HG02973 (cell line): ENCODE data around the gene TCEA3.

Experiments
- ATAC-seq: cut with Tn5 transposase; IDR thresholded peaks from one replicate; pipeline ENCODE4 v1.9.1; 2021; ENCODE audit warnings: moderate library complexity; ENCODE audit not compliant: unreplicated experiment

Gene TCEA3

DNA sequence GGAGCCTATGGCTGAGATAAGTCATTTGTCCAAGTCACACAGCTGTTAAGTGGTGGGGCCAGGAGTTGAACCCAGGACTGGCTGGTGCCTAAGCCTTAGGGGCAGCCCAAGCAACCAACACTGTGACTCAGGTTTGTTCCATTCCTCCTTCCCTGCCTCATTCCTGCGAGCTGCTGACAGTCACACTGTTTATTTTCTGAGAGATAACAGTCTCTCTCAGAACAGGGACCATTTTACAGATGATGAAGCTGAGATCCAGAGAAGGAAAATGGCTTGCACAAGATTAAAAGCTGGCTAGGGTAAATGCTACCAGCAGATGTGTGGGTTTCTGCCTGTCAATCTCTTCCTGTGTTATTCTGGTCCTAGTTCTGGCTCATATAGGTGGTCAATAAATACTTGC lies 24.3 kb upstream of the TCEA3 start:
- no peak for ATAC-seq

DNA sequence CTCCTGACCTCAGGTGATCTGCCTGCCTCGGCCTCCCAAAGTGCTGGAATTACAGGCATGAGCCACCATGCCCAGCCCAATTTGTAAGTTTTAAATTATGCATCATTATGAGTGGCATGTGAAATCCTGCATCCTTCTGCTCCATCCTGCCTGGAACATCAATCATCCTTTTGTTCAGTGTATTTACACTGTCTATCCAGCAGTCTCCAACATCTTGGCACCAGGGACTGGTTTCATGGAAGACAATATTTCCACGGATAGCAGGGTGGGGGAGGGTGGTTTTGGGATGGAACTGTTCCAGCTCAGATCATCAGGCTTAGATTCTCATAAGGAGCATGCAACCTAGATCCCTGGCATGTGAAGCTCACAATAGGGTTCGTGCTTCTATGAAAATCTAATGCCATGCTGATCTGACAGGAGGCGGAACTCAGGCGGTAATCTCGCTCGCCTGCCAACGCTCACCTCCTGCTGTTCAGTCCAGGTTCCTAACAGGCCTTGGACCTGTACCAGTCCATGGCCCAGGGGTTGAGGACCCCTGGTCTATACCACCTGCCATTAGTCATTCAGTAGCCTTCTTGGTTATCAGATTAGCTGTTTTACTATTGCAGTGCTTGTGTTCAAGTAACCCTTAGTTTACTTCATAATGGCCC lies 22.2 kb upstream of the TCEA3 start:
- no peak for ATAC-seq

DNA sequence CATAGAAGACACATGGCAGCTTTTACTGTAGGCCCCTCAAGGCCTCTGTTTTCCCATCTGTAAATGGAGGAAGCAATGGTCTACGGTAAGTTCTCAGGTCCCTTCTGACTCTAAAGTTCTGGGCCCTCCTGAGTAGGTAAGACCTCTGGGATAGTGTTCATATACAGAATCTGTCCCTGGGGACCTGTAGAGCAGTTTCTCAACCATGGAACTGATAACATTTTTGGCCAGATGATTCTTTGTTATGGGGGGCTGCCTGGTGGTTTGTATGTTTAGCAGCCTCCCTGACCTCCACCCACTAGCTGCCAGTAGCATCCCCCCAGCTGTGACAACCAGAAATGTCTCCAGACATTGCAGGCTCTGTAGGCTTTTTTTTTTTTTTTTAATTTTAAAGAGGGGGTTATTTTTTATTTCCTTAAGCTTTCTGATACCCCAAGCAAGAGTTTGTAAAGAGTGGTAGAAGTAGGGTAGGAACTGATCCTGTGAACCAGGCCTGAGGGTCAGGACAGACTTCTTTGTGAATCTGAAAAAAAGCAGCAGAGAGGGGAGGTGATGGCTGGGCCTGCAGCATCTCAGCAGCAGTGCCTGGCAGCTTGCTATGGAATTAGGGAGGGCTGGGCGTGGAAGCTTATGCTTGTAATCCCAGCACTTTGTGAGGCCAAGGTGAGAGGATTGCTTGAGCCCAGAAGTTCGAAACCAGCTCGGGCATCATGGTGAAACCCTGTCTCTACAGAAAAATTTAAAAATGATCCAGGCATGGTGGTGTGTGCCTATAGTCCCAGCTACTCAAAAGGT lies 20.2 kb upstream of the TCEA3 start:
- no peak for ATAC-seq

DNA sequence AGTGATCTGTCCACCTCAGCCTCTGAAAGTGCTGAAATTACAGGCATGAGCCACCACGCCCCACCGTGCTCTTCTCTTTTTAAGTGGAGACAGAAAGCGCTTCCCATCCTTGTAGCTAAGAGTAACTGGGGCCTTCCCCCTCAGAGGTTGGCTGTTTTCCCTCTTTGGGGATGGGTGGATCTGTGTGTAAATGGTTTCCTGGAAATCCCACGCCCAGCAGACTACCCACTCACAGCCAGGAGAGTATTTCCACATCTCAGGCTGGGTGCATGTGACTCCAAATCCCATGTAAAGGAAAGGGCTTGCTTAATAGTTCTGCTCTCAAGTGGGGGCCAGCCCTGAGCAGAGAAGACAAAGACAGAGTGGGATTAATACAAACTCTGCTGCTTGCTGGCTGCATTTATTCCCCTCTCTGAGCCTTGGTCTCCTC lies 19.6 kb upstream of the TCEA3 start:
- no peak for ATAC-seq

DNA sequence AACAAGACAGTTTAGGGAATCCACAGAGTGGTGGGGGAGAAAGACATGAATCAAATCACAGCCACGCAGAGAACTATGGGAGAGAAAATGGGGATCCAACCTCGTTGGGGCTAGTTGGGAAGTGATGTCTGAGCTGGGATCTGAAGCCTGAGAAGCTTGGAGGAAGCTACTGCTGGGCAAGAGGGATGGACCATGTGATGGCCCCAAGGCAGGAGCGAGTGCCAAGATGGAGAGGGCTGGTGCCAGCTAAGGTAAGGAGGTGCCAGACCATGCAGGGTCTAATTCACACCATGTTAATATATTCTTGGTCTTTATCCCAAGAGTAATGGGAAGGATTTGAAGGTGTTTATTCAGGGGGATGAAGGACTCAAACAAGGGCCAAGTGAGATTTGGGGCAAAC lies 18.2 kb upstream of the TCEA3 start:
- no peak for ATAC-seq

DNA sequence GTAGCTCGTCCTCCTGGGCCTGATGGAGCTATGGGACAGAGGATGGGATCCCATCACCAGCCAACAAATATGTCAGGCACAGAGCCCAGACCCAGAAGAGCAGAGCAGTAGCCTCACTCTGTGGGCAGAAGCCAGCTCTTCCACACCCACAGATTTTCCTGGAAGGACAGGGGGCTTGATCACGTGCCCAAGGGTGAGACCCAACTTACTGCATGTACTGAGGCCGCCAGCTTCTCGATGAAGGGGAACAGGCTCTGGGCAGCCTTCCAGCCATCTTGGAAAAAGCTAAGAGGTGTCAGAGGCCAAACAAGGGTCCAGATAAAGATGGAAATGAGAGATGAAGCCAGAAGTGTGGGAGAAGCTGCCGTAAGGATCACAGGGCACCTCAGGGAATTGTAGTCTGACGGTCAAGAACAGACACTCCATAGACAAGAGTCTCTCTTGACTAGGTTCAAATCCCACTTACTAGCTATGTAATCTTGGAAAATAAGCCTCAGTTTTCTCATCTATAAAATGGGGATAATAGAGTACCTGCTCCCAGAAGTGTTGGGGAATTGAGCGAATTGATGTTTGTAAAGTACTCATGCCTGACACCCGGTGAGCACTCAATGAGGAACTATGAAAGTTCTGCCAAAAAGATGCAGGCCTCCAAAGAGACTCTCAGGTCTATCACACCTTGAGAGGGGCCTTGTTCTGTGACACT lies 17.0 kb upstream of the TCEA3 start:
- ATAC-seq, result no peak

DNA sequence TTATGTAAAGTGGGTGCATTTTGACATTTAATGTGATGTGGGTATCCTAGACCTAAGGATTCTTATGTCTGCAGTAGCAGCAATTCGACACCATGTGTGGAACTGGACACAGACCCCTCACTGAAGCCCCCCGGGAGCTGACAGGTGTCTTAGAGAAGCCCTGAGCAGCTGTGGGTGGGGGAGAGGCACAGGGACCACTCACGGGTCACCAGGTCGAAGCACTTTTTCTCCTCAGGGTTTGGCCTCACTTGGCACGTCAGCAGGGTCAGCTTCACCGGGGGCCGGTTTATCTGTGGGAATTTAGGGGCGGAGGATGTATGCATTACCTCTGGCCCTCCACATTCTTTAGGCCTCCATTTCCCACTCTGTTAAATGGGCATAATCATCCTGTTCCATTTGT lies 14.0 kb upstream of the TCEA3 start:
- ATAC-seq, result no peak

DNA sequence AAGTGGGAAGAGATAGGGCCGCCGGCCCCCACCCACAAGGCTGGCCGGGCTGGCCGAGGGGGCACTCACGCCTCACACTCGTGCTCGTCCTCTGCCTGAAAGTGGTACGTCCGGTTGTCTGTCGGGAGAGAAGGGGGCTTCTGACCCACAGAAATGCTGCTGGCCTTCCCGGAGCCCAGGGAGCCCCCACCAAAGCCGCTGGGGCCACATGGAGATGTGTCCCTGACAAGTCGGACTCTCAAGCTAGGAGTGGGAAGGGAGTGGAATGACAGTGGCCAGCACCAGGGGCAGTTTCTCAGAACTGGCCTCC lies 12.8 kb upstream of the TCEA3 start:
- no peak for ATAC-seq

DNA sequence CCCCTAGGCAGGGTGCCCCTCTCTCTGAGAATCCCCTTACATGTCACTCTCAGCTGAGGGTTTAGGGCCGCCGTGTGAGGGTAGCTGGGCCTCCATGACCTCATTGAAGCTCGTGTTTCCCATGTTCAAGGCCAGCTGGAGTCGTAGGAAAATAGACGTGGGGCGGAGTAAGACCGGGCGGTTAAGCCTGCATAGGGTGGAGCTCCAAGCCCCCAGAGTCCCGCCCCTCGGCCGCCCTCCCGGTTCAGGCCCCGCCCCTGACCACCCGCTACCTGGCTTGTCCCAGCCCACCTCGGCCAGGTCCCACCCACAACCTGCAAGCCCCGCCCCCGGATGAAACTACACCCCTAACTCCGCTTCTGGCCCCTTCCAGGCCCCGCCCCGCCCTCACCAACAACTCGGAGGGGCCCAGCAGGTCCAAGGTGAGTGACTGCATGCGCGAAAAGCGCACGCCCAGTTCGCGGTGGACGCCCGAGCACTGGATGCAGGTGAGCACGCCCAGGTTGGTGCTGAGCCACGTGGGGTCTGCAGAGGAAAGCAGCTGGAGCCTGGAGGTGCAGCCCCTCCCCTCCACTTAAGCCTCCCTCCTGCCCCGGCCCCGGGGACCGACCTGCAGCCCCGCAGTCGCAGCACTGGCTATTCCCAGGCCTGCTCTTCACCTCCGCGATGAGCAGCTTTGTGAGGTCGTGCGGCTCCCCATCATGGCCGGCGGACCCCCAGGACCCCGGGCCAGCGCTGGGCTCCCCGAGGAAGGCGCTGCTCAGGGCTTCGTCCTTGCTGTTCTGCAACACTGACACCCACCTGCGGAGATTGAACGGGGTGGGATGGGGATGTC lies 12.2 kb upstream of the TCEA3 start:
- ATAC-seq, result no peak

DNA sequence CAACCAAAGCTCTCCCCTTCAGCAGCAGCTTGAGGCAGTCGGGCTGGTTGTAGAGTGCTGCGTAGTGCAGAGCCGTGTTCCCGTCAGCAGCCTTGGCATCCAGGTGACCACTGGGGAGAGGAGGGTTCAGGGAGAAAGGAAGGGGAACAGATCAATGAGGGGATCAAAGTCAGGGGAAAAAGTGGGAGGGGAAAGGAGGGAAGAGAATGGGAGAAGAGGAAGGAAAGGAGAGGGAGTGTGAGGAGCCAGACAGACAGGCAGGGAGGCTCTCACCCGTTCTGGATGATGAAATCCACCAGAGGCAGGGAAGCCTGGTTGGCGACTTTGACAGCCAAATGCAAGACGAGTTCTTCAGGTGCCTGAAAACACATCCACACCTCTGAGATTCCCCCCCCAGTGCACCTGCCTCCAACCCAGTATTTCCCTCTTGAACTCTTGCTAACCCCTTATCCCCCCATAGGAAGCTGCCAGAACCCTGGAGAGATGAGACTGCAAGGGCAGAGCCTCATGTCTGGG lies 9.8 kb upstream of the TCEA3 start:
- ATAC-seq, result no peak

DNA sequence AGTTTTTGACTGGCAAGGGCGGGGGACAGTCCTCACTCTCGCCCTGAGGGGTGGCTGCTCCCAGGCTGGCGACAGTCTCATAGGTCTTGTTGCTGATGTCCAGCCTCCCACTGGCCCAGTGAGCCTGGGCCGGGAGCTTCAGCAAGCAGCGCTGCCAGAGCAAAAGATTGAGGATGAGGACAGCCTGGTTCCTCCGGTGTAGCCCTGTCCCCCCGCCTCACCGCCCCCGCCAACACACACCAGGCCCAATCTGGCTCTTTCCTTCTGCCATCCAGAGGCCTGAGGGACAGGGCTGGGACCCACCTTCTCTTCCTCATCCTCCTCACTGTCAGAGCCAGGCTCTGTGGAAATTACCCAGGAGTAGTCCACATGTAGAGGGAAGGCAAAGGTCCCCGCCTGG lies 8.6 kb upstream of the TCEA3 start:
- no peak for ATAC-seq

DNA sequence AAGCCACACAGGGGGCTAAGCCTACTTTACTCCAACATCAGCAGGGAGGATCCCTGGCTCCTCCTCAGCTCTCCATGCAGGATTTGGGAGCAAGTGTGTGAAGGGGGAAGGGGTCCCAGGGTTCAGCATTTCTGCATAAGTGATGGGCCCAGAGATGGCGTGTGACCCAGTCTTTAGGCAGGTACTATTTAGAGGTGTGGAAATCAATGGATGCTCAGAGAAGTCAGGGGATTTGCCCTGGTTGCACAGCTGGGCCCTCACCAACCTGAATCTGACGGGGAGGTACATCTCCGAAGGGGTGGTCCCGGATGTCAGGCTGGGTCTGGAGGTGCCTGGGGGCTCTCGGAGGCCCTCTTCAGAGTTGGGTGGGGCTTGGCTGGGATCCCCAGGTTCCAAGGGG lies 6.9 kb upstream of the TCEA3 start:
- ATAC-seq, result no peak

DNA sequence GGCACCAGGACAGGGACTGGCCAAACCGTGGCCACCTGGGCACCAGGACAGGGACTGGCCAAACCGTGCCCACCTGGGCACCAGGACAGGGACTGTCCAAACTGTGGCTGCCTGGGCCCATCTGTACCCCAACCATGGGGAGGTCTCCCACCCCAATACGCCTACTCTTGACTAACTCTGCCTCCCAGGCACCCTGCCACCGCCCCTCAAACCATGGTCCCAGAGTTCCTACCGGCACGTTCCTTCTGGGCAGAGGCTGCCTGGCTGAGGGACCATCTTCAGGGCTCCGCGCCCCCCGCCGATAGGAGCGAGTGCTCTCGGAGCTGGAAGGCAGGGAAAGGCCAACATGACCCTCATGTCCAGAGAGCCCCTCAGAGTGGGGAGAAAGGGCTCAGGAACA lies 6.3 kb upstream of the TCEA3 start:
- ATAC-seq, result no peak

DNA sequence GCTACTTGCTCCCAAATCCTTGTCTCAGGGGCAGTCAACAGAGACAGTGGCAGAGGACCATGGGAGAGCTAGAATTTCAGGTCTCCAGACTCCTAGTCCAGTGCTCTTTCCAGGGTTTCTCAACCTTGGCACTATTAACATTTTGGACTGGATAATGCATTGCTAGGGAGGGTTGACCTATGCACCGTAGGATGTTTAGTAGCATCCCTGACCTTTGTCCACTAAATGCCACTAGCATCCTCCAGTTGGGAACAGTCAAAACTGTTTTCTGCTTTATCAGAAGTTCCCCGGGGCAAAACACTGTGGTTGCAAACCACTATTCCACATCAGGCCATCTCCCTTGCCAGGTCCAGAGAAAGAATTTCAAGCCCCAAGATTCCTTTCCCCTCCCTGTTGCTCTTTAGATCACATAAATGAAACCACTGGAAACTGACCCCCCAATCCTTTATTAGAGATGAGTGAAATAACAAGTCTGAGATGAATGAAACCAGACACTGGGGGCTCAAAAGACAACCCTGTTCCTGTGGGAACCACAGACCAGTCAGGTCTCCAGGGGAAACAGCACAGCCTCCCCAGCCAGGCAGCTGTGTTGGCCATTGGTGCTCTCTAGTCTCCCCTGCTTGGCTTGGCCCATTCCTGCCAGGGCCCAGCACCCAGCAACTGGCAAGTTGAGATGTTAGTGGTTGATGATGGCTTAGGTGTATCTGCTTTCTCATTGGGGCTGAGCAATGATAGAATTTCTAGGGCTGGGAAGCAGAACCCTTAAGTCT lies 3.8 kb upstream of the TCEA3 start:
- no peak for ATAC-seq

DNA sequence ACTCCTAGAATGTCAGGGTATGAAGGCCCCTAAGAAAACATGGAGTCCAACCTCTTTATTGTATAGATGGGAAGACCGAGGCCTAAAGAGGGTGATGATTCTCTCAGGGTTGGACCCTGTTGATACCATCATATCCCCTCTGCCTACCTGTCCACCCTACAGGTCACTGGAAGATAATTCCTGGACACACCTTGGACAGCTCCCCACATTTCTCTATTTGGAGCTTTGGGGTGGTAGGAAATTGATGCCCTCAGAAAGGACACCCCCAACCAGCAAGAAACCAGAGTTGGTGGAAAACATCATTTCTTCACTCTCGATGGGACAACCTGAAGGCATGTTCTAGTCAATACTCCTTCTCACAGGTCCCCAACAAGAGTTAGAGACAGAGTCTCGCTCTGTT lies 3.0 kb upstream of the TCEA3 start:
- ATAC-seq, result no peak

DNA sequence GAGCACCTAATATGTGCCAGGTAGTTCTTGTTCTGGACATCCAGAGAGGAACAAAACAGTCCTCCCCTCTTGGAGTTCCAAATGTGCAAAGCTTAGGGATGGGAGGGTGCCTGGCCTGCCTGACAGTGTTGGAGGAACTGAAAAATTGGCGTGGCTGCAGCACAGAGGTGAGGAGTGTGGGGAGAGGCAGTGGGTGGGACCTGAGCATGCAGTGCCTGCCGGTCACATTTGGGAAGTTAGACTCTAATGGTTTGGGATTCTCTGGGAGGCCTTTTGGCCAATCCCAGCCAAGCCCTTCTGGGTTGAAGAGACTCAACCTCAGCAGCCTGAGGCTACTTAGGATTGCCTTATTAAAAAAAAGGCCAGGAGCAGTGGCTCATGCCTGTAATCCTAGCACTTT lies 2.3 kb upstream of the TCEA3 start:
- no peak for ATAC-seq

DNA sequence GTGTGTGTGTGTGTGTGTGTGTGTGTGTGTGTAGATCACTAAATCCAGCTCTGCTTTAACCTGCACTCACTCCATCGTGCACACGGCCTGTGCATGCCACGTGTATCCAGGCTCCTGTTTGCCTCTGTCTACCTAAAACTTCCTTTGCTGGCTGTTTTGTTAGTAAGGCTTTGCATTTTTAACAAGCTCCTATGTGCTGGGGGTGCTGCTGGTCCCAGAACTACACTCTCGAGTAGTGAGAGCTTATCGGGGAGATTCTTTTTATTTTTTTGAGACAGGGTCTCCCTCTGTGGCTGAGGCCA lies 596 bp upstream of the TCEA3 start:
- ATAC-seq, result no peak

DNA sequence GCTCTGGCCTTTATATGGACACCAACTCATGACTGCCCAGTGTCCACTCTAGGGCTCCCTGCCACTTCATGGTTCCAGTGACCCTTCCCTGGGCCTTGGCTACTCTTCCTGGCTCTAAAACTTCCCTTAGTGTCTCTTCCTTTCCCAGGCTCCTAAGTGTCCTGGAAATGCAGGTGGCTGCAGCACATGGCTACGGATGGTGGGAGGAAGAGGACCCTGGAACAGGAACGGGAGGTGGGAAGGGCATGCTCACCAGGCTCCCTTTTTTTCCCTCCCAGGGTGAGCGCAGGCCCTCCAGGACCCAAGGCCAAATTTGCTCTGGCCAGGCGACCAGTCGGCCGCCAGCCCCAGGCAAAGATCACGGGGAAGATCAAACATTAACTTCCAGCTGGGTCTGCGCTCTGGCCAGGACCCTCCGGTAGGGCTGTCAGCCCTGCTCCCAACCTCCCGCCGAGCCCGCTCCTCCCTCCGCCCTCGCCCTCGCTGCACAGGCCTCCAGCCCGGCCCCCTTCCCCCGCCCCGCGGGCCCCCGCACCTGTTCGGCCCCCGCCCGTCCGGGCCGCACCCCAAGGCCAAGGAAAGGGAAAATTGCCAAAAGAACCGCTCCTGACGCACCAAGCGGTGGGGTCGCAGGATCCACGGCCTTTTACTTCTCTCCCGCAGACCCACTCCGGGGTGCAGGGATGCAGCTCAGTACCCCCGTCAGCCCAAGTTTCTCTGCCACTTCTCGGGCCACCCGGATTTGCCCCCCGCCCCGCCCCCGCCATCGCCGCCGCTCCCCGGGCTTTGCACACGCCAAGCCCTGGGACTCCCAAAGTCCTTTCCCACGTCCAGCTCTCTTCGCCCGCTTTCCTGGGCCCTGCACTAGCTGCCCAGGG lies 894 bp downstream of the TCEA3 start:
- ATAC-seq, result no peak

DNA sequence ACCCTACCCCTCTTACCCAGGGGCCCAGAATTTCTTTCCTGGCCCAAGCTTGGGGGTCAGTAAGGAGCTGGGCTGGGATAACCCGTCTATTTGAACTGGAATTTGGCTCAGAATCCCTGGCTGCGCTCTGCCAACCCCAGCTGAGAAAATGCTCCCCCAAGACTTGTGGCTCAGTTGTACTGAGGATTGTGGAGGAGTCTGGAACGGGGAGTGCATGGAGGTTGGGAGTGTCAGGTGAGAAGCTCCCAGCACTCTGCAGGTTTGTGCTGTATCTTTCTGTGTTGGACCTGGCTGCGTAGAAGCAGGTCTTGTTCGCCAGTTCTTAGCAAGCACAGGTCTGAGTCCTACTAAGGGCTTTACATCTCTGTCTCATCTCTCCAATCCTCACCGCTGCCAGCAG lies 1.6 kb downstream of the TCEA3 start:
- no peak for ATAC-seq
